HL-60/S4 (cell line): ENCODE results near the gene TRIM28.

Source experiments
- in situ Hi-C: fragments of 300-500 bp; cut with MboI; formaldehyde crosslinking; loops from 2 replicates; pipeline ENCODE4 v1.14.3; 2022; ENCODE audit warnings: low sequenced_read_pairs

Gene TRIM28

GRCh38 chr19:58559275-58560006 is 15.6 kb downstream of the TRIM28 start:
- in situ Hi-C loops: no loop called here

- in situ Hi-C loops: no loop called here
These were observed 16.4 kb downstream of the TRIM28 start for GRCh38 chr19:58560007-58560887.

GRCh38 chr19:58560921-58561320 is 17.1 kb downstream of the TRIM28 start:
- in situ Hi-C loops: no loop called here

GRCh38 chr19:58561373-58562121 is 17.7 kb downstream of the TRIM28 start:
- in situ Hi-C loops: no loop called here

GRCh38 chr19:58562122-58563033 is 18.5 kb downstream of the TRIM28 start:
- in situ Hi-C loops: no loop called here

GRCh38 chr19:58563034-58563573 is 19.2 kb downstream of the TRIM28 start:
- in situ Hi-C loops: no loop called here

- in situ Hi-C loops: no loop called here
These were observed 20.0 kb downstream of the TRIM28 start for GRCh38 chr19:58563823-58564222.

GRCh38 chr19:58566989-58567388 is 23.1 kb downstream of the TRIM28 start:
- in situ Hi-C loops: no loop called here

- in situ Hi-C loops: no loop called here
These were observed 24.7 kb downstream of the TRIM28 start for GRCh38 chr19:58568453-58569130.

- in situ Hi-C loops: no loop called here
These were observed 25.5 kb downstream of the TRIM28 start for GRCh38 chr19:58569191-58569942.

- in situ Hi-C loops: no loop called here
These were observed 26.2 kb downstream of the TRIM28 start for GRCh38 chr19:58569943-58570670.

- in situ Hi-C loops: no loop called here
These were observed 27.1 kb downstream of the TRIM28 start for GRCh38 chr19:58570770-58571574.

GRCh38 chr19:58571575-58571947 is 27.7 kb downstream of the TRIM28 start:
- in situ Hi-C loops: no loop called here

- in situ Hi-C loops: no loop called here
These were observed 28.4 kb downstream of the TRIM28 start for GRCh38 chr19:58572026-58572817.

- in situ Hi-C loops: no loop called here
These were observed 29.2 kb downstream of the TRIM28 start, which contains the start of gene MZF1 for GRCh38 chr19:58572818-58573657. Gene MZF1, minus strand, starts transcription at chr19:58573335. Its CDS starts 1,946 bp downstream, at chr19:58571389.
